Large intestine (tissue), 3 donors: ENCODE data around the gene MARCHF2. TPM values are rescaled to one million over a fixed set of nuclear protein-coding genes. Genes with fewer than 3 reads are reported as not detected.

Source experiments
- DNase-seq, 2 donors: peaks; one replicate each; pipeline versions ENCODE4 v3.0.0 to v3.0.0-alpha.2; 2013
- H3K27ac ChIP-seq: one replicate; pipeline ENCODE4 v1.5.1; 2013; ENCODE audit warnings: low read length
- H3K27me3 ChIP-seq: 2 replicates; pipeline ENCODE4 v1.6.1; 2013; ENCODE audit warnings: low read length; ENCODE audit not compliant: control insufficient read depth, insufficient read depth
- H3K36me3 ChIP-seq: 2 replicates; pipeline ENCODE4 v1.6.1; 2013; ENCODE audit warnings: low read length; ENCODE audit not compliant: control insufficient read depth, insufficient read depth
- H3K4me1 ChIP-seq: one replicate; pipeline ENCODE4 v1.6.1; 2013; ENCODE audit warnings: low read length; ENCODE audit not compliant: control insufficient read depth, insufficient read depth
- H3K4me3 ChIP-seq: one replicate; pipeline ENCODE4 v1.5.1; 2013; ENCODE audit warnings: low read length
- H3K9me3 ChIP-seq: one replicate; pipeline ENCODE4 v1.6.1; 2013; ENCODE audit warnings: mild to moderate bottlenecking, low read depth, low read length, moderate library complexity; ENCODE audit not compliant: control insufficient read depth
- WGBS: methylation state at CpG from one replicate; pipeline ENCODE4 v1.1.5; 2013; ENCODE audit warnings: low lambda C conversion rate; ENCODE audit not compliant: insufficient coverage; 5-methylcytosine and 5-hydroxymethylcytosine counted together
- polyA plus RNA-seq: library from polyadenylated mRNA; unstranded; fragments of 120-200 nt; gene quantifications from one replicate; pipeline ENCODE4 v1.2.1, GENCODE V29; 2013

MARCHF2 gene
- polyA plus RNA-seq, 1 donor: 12.5 TPM

GRCh38 chr19:8387688-8388611, 25.2 kb upstream of the MARCHF2 start:
- 68% methylated on average over 7 of the region's 16 CpGs for WGBS
- H3K4me3 ChIP-seq: no peak overlapping the region
- no peaks in the 10 kb centered on the region for H3K9me3 ChIP-seq
- H3K36me3 ChIP-seq: no peaks in the 10 kb centered on the region
- H3K4me1 ChIP-seq: peaks cover 15% of the 10 kb centered on the region
- no peaks in the 10 kb centered on the region for H3K27me3 ChIP-seq
- DNase-seq: peak in 1 of 2 donors; percentile 32
- H3K27ac ChIP-seq: peak overlapping the region; percentile 7

GRCh38 chr19:8388612-8388958, 24.5 kb upstream of the MARCHF2 start:
- H3K27me3 ChIP-seq: no peaks in the 10 kb centered on the region

GRCh38 chr19:8389891-8390616, 23.1 kb upstream of the MARCHF2 start, which contains the start of gene RAB11B:
TSS of gene RAB11B (plus strand) at chr19:8390360. CDS start at chr19:8390417, 57 bp downstream.
- WGBS: 0% methylated on average over 1 of the region's 70 CpGs
- peak; percentile 100 for DNase-seq
- peaks cover 15% of the 10 kb centered on the region for H3K4me1 ChIP-seq
- H3K4me3 ChIP-seq: peak within 1 kb of the TSS; percentile 61
- no peaks in the 10 kb centered on the region for H3K27me3 ChIP-seq
- peak within 1 kb of the TSS; percentile 93 for H3K27ac ChIP-seq
- H3K36me3 ChIP-seq: peaks cover 4% of the 10 kb centered on the region
- H3K9me3 ChIP-seq: no peaks in the 10 kb centered on the region

More at GRCh38 chr19:8388612-8388958, 24.5 kb upstream of the MARCHF2 start:
- peak overlapping the region; percentile 7 for H3K27ac ChIP-seq
- peaks cover 15% of the 10 kb centered on the region for H3K4me1 ChIP-seq
- DNase-seq: no peak
- no peaks in the 10 kb centered on the region for H3K9me3 ChIP-seq
- peaks cover 1% of the 10 kb centered on the region for H3K36me3 ChIP-seq
- no CpG with 5 or more reads among the region's 2 CpGs for WGBS
- H3K4me3 ChIP-seq: no peak overlapping the region

- peaks cover 4% of the 10 kb centered on the region for H3K36me3 ChIP-seq
- no peaks in the 10 kb centered on the region for H3K9me3 ChIP-seq
- peak overlapping the region; percentile 93 for H3K27ac ChIP-seq
- peaks cover 15% of the 10 kb centered on the region for H3K4me1 ChIP-seq
- no CpG with 5 or more reads among the region's 28 CpGs for WGBS
- peak overlapping the region; percentile 61 for H3K4me3 ChIP-seq
- DNase-seq: peak; percentile 84 to 88
- H3K27me3 ChIP-seq: no peaks in the 10 kb centered on the region
Observed at GRCh38 chr19:8390617-8390981, 22.5 kb upstream of the MARCHF2 start.

GRCh38 chr19:8391198-8392016, 21.7 kb upstream of the MARCHF2 start:
- Histone ChIP-seq H3K36me3 (peaks cover 7% of the 10 kb centered on the region), H3K9me3 (no peaks in the 10 kb centered on the region), H3K4me3 (peak overlapping the region; percentile 17), H3K27ac (no peak overlapping the region), H3K4me1 (peaks cover 15% of the 10 kb centered on the region), H3K27me3 (no peaks in the 10 kb centered on the region)
- no CpG with 5 or more reads among the region's 23 CpGs for WGBS
- no peak for DNase-seq

GRCh38 chr19:8392017-8392591, 21.0 kb upstream of the MARCHF2 start:
- DNase-seq: no peak
- peaks cover 15% of the 10 kb centered on the region for H3K4me1 ChIP-seq
- no peaks in the 10 kb centered on the region for H3K27me3 ChIP-seq
- no peaks in the 10 kb centered on the region for H3K9me3 ChIP-seq
- no peak overlapping the region for H3K4me3 ChIP-seq
- WGBS: no CpG with 5 or more reads among the region's 11 CpGs
- peaks cover 7% of the 10 kb centered on the region for H3K36me3 ChIP-seq
- H3K27ac ChIP-seq: no peak overlapping the region

- Histone ChIP-seq H3K36me3 (peaks cover 9% of the 10 kb centered on the region), H3K4me3 (no peak overlapping the region), H3K27me3 (no peaks in the 10 kb centered on the region), H3K27ac (no peak overlapping the region), H3K9me3 (no peaks in the 10 kb centered on the region), H3K4me1 (peaks cover 15% of the 10 kb centered on the region)
- WGBS: no CpG with 5 or more reads among the region's 8 CpGs
- no peak for DNase-seq
Observed at GRCh38 chr19:8393192-8393870, 19.8 kb upstream of the MARCHF2 start.

GRCh38 chr19:8393871-8394250, 19.2 kb upstream of the MARCHF2 start:
- Histone ChIP-seq H3K4me3 (no peak overlapping the region), H3K4me1 (peaks cover 15% of the 10 kb centered on the region), H3K9me3 (no peaks in the 10 kb centered on the region), H3K27ac (no peak overlapping the region), H3K36me3 (peaks cover 9% of the 10 kb centered on the region), H3K27me3 (no peaks in the 10 kb centered on the region)
- no CpG with 5 or more reads among the region's 8 CpGs for WGBS
- DNase-seq: no peak

- DNase-seq: no peak
- WGBS: no CpG with 5 or more reads among the region's 14 CpGs
- Histone ChIP-seq H3K4me1 (peaks cover 11% of the 10 kb centered on the region), H3K4me3 (no peak overlapping the region), H3K27ac (no peak overlapping the region), H3K27me3 (no peaks in the 10 kb centered on the region), H3K36me3 (peaks cover 22% of the 10 kb centered on the region), H3K9me3 (peaks cover 3% of the 10 kb centered on the region)
Observed at GRCh38 chr19:8395621-8396082, 17.5 kb upstream of the MARCHF2 start.
